Right lobe of liver (tissue), 6 donors: ENCODE results near the gene CCDC9B. TPM values are rescaled to one million over a fixed set of nuclear protein-coding genes. Genes with fewer than 3 reads are reported as not detected.

ENCODE experiments used
- ATAC-seq, 4 donors: fragments of 200-7000 bp; cut with Tn5 transposase; one replicate each; pipeline ENCODE4 v1.9.1; 2020; ENCODE audit warnings: mild to moderate bottlenecking in 4 of 4, moderate library complexity in 4 of 4
- DNase-seq, 3 donors: peaks; one replicate each; pipeline ENCODE4 v3.0.0-alpha.2; 2020
- H3K27ac ChIP-seq, 3 donors: fragments of 200-600 bp; one replicate each; pipeline ENCODE4 v1.8.0; 2022
- H3K27me3 ChIP-seq, 2 donors: fragments of 200-600 bp; one replicate each; pipeline ENCODE4 v1.8.0; 2022
- H3K36me3 ChIP-seq, 4 donors: fragments of 200-600 bp; sonication (generic) in 1 of 4; one replicate each; pipeline versions ENCODE4 v1.5.1 to v1.8.0; 2017 to 2022; ENCODE audit warnings: control low read depth in 1 of 4
- H3K4me1 ChIP-seq, 4 donors: fragments of 200-600 bp; sonication (generic) in 1 of 4; one replicate each; pipeline versions ENCODE4 v1.5.1 to v1.8.0; 2017 to 2022; ENCODE audit warnings: control low read depth in 1 of 4
- H3K4me3 ChIP-seq, 3 donors: fragments of 200-600 bp; one replicate each; pipeline ENCODE4 v1.8.0; 2022
- H3K9me3 ChIP-seq, 4 donors: fragments of 200-600 bp; sonication (generic) in 1 of 4; one replicate each; pipeline versions ENCODE4 v1.5.1 to v1.8.0; 2017 to 2022; ENCODE audit warnings: control low read depth in 1 of 4
- CTCF ChIP-seq, 4 donors: fragments of 200-600 bp in 3 of 4; fragments of 450-650 bp in 1 of 4; IDR thresholded peaks; one replicate each; pipeline versions ENCODE4 v1.5.1 to v1.8.0; 2016 to 2022; ENCODE audit warnings: antibody characterized with exemption in 4 of 4, mild to moderate bottlenecking in 2 of 4
- POLR2A ChIP-seq: fragments of 450-650 bp; IDR thresholded peaks from one replicate; pipeline ENCODE4 v1.6.1; 2017; ENCODE audit warnings: antibody characterized with exemption, mild to moderate bottlenecking
- WGBS: methylation state at CpG from one replicate; pipeline ENCODE4 v1.1.6; 2018; ENCODE audit warnings: low coverage, low lambda C conversion rate; ENCODE audit not compliant: insufficient coverage; ENCODE audit errors: missing lambda C conversion rate; 5-methylcytosine and 5-hydroxymethylcytosine counted together
- intact Hi-C, 2 donors: fragments of 100-400 bp; cut with DNase I; formaldehyde crosslinking; loops; one replicate each; pipeline versions ENCODE4 v1.11.2 to v1.14.1; 2022
- total RNA-seq, 6 experiments: library from RNA; depleted of rRNA in 2 of 6; stranded (reverse); fragments of >200 nt in 2 of 6; fragmentation: NEBNext Ultra II Directional in 3 of 6; extraction: Animal tissue kit (Norgen Biotek cat#: 25700) in 3 of 6; gene quantifications; one replicate each; pipeline versions ENCODE4 v1.1.0 to v1.2.4, GENCODE V29; 2016 to 2023
- donor health status: DM: no; HTN: yes; CAD: no.
- donor health status: DM: no; HTN: no; CAD: no.
- donor health status: DM: no; HTN: no; CAD: no.
- donor health status: DM: no; HTN: yes; CAD: no.
- donor health status: DM: no; HTN: yes; CAD: no.

The CCDC9B gene
- total RNA-seq, 6 experiments from 2014 or later = 4.2 to 11.9 (median 4.7) TPM

DNA sequence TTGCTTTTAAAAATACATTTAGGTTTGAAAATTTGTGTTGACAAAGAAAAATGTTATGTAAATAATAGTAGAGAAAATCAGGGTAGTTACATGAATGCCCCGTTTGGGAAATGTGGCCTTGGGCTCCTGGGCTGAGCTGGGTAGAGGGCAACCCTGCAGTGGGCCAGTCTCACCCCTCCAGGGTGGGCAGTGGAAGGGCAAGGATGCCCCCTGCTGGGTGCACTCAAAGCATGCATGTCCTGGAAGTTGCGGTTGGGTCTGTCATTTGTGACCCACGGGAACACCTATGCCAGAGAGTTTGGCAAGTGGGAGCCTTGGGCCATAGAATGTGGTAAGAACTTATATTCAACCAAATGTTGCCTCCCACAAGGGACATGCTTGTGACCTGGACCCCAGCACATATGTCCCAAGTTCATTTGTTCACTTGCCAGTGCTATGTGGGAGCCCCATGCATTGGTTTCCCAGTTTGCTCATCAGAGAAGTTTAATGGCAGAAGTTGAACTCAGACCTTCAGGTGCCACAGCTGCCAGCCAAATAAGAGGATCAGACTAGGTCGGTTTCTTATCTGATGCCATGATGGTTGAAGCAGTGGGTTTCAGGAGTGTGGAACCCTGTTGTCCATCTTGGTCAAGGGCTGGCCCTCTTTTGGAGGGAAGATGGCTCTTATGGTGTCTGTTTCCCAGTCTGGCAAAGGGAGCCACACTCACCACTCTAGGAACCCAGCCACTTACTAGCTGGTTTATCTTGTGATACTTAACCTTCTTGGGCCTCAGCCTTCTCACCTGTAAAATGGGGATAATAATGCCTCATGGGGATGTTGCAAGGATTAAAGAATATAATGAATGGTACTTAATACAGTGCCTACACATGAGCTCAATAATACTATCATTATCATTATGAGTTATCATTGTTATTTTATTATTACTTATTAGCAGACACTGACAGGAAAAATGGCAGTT is 30.5 kb downstream of the CCDC9B start:
- peak; percentile 67 to 77 (median 72) for ATAC-seq
- 8% methylated on average over 2 of the region's 4 CpGs for WGBS
- H3K27ac ChIP-seq = no peak overlapping the region
- H3K4me3 ChIP-seq = no peak overlapping the region
- no peaks in the 10 kb centered on the region for H3K36me3 ChIP-seq
- DNase-seq = peak; percentile 69 to 77 (median 72)
- H3K9me3 ChIP-seq = no peaks in the 10 kb centered on the region
- no peak for TF ChIP-seq POLR2A
- peak; percentile 75 to 87 (median 80) for TF ChIP-seq CTCF (IDR thresholded peaks at IDR 0.05)
- no peaks in the 10 kb centered on the region for H3K27me3 ChIP-seq
- no peaks in the 10 kb centered on the region for H3K4me1 ChIP-seq
- intact Hi-C loops = no loop called here

GRCh38 chr15:40309344-40309862 is 31.3 kb downstream of the CCDC9B start:
- intact Hi-C loops = no loop called here
- TF ChIP-seq POLR2A (no peak), CTCF (IDR thresholded peaks at IDR 0.05) (no peak)
- Histone ChIP-seq H3K4me3 (no peak overlapping the region), H3K36me3 (no peaks in the 10 kb centered on the region), H3K27me3 (no peaks in the 10 kb centered on the region), H3K4me1 (no peaks in the 10 kb centered on the region), H3K9me3 (no peaks in the 10 kb centered on the region), H3K27ac (no peak overlapping the region)
- no peak for ATAC-seq
- 72% methylated on average over 4 of the region's 8 CpGs for WGBS
- peak in 1 of 3 donors; percentile 53 for DNase-seq

DNA sequence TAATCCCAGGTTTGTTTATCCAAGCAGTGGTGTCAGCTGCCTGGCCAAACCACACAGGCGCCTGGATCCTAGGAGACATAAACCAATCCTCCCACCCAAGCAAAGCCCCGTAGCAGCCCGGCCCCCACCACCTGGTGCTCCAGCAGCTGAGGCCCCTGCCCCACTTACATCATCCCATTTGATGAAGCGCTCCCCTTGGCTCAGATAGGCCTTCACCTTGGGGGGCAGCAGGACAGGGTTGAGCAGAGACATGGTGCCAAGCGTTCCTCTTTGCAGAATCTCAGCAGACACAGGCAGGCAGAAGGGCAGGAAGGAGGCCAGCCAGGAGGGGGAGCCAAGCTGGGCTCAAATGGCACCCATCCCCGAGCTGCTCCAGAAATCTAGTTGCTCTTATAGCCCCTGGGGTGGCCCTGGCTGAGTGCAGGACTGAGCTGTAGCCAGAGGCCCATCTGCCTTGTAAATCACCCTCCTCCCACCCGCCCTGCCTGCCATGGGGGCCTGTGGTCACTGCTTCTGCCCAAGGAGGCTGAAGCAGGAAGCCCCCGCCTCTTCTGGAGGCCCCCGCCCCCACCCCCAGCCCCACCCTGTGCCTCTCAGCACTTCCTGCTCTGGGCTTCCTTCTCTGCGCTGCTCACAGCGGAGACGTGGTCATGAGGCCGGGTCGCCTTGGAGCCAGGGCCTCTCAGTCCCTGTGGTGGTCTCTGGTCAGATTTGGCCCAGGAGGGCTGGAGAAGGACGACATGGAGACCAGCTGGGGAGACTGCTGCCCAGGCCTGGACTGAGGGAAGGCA is 33.1 kb downstream of the CCDC9B start, which contains the start of gene PLCB2:
Gene PLCB2, minus strand, starts transcription at position 515 of the 791 bp plus-strand sequence. Its CDS starts 263 bp downstream, at position 252.
- ATAC-seq (peak; percentile 60 to 71 (median 62)), DNase-seq (peak in 2 of 3 donors; percentile 62 to 74)
- no peaks in the 10 kb centered on the region for H3K36me3 ChIP-seq
- intact Hi-C loops = no loop called here
- H3K9me3 ChIP-seq = no peaks in the 10 kb centered on the region
- 60% methylated on average over 3 of the region's 15 CpGs for WGBS
- no peaks in the 10 kb centered on the region for H3K4me1 ChIP-seq
- TF ChIP-seq CTCF (IDR thresholded peaks at IDR 0.05) (no peak), POLR2A (no peak)
- peak within 1 kb of the TSS; percentile 16 to 41 (median 20) for H3K4me3 ChIP-seq
- no peaks in the 10 kb centered on the region for H3K27me3 ChIP-seq
- H3K27ac ChIP-seq = peak within 1 kb of the TSS in 2 of 3 donors; percentile 67 to 76

- no CpG with 5 or more reads among the region's 7 CpGs for WGBS
- Histone ChIP-seq H3K27ac (peak overlapping the region in 2 of 3 donors; percentile 40 to 43), H3K9me3 (no peaks in the 10 kb centered on the region), H3K27me3 (no peaks in the 10 kb centered on the region), H3K36me3 (no peaks in the 10 kb centered on the region), H3K4me3 (peak overlapping the region; percentile 16 to 41 (median 20)), H3K4me1 (no peaks in the 10 kb centered on the region)
- intact Hi-C loops = no loop called here
- TF ChIP-seq POLR2A = no peak
- TF ChIP-seq CTCF (IDR thresholded peaks at IDR 0.05) = no peak
- peak in 1 of 3 donors; percentile 54 for DNase-seq
- no peak for ATAC-seq
Observed at GRCh38 chr15:40306908-40307307, 33.8 kb downstream of the CCDC9B start.
